BJ (cell line): ENCODE data around the gene INHBB. TPM values are rescaled to one million over a fixed set of nuclear protein-coding genes. Genes with fewer than 3 reads are reported as not detected.

Source experiments
- CTCF ChIA-PET: fragments of 350-600 bp; formaldehyde crosslinking; extraction: SDS; loops from one replicate; lab custom pipeline; 2021; ENCODE audit warnings: antibody characterized with exemption, inconsistent platforms; lab: Yijun Ruan, JAX
- POLR2A ChIA-PET: fragments of 300-600 bp; sonication (Branson Sonifier 250); formaldehyde crosslinking; extraction: SDS; loops from one replicate; lab custom pipeline; 2021; ENCODE audit warnings: antibody characterized with exemption; lab: Charles Lee
- DNase-seq: peaks from one replicate; pipeline ENCODE4 v3.0.0-alpha.2; 2011; ENCODE audit warnings: low read depth
- H3K27me3 ChIP-seq: 2 replicates; pipeline ENCODE4 v1.6.0; 2011; ENCODE audit warnings: low read length; ENCODE audit not compliant: control insufficient read depth, insufficient read depth
- H3K36me3 ChIP-seq: 2 replicates; pipeline ENCODE4 v1.5.1; 2011; ENCODE audit warnings: low read length; ENCODE audit not compliant: control insufficient read depth, insufficient read depth
- H3K4me3 ChIP-seq: 2 replicates; pipeline ENCODE4 v1.5.1; 2011; ENCODE audit warnings: low read depth, mild to moderate bottlenecking, control low read depth, low read length
- CTCF ChIP-seq: IDR thresholded peaks from 2 replicates; pipeline ENCODE4 v1.5.1; 2011; ENCODE audit warnings: low read depth, mild to moderate bottlenecking, control low read depth, inconsistent platforms, low read length, moderate library complexity; ENCODE audit not compliant: insufficient read depth
- polyA plus RNA-seq: library from polyadenylated mRNA; depleted of rRNA; stranded (reverse); fragments of >200 nt; gene quantifications from 2 replicates; pipeline ENCODE4 v1.2.3, GENCODE V29; 2011

The INHBB gene
- polyA plus RNA-seq, 1 experiment, result 3.9 TPM

GRCh38 chr2:120360307-120360855 is 14.4 kb downstream of the INHBB start:
- CTCF ChIA-PET, result interaction anchor here (0.7 to 1.4 kb wide), 4 partner anchors 13 to 315 kb away, joined by 3 to 6 read pairs (median 4); no protein-coding TSS in a partner anchor
- peaks cover 2% of the 10 kb centered on the region for H3K27me3 ChIP-seq
- TF ChIP-seq CTCF, result no peak
- no peaks in the 10 kb centered on the region for H3K36me3 ChIP-seq
- H3K4me3 ChIP-seq, result no peak overlapping the region
- DNase-seq, result no peak
- POLR2A ChIA-PET, result interaction anchor here (0.6 kb wide), 1 partner anchor 404 kb away, joined by 3 read pairs; no protein-coding TSS in a partner anchor

GRCh38 chr2:120362926-120363325 is 17.0 kb downstream of the INHBB start:
- CTCF ChIA-PET, result no interaction called here
- H3K27me3 ChIP-seq, result no peaks in the 10 kb centered on the region
- TF ChIP-seq CTCF, result no peak
- no peak for DNase-seq
- H3K4me3 ChIP-seq, result no peak overlapping the region
- POLR2A ChIA-PET, result no interaction called here
- no peaks in the 10 kb centered on the region for H3K36me3 ChIP-seq

- ChIA-PET POLR2A (no interaction called here), CTCF (interaction anchor here (1.0 kb wide), 1 partner anchor 312 kb away, joined by 3 read pairs; no protein-coding TSS in a partner anchor)
- no peak for DNase-seq
- H3K36me3 ChIP-seq, result no peaks in the 10 kb centered on the region
- H3K27me3 ChIP-seq, result no peaks in the 10 kb centered on the region
- TF ChIP-seq CTCF, result no peak
- H3K4me3 ChIP-seq, result no peak overlapping the region
Measured at GRCh38 chr2:120365236-120365793, 19.4 kb downstream of the INHBB start.

GRCh38 chr2:120366698-120367097 is 20.8 kb downstream of the INHBB start:
- H3K27me3 ChIP-seq, result no peaks in the 10 kb centered on the region
- CTCF ChIA-PET, result no interaction called here
- H3K36me3 ChIP-seq, result no peaks in the 10 kb centered on the region
- POLR2A ChIA-PET, result no interaction called here
- DNase-seq, result no peak
- no peak overlapping the region for H3K4me3 ChIP-seq
- no peak for TF ChIP-seq CTCF

- Histone ChIP-seq H3K36me3 (no peaks in the 10 kb centered on the region), H3K4me3 (no peak overlapping the region), H3K27me3 (peaks cover 1% of the 10 kb centered on the region; the same call in 1 of the 2 replicates)
- ChIA-PET POLR2A (no interaction called here), CTCF (no interaction called here)
- TF ChIP-seq CTCF, result no peak
- no peak for DNase-seq
Measured at GRCh38 chr2:120367221-120367620, 21.3 kb downstream of the INHBB start.
